Measurements from ENCODE around the gene SSR4.
A peak's percentile ranks its signal among the peaks of the same experiment; 100 is the strongest.

Gene SSR4

DNA sequence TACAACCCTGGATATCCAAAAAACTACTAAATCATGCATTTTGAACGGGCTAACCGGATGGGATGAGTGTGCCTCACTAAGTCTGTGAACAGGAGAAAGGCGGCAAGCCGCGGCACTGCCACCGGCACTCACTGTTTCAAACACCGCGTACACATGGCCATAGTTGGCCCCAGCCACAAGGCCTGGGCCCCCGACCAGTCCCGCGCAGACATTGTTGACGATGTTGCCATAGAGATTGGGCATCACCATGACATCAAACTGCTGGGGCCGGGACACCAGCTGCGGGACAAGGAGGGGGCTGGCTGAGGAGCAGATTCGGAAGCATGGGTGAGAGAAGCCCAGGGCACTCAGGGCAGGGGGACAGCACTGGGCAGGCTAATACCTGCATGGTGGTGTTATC lies 7.8 kb upstream of the SSR4 start:
- no peaks in the 10 kb centered on the region for H3K9me3 ChIP-seq (ENCODE audit: control insufficient read depth in 1 of 2, low read length in 2 of 2)
- H3K36me3 ChIP-seq (ENCODE audit: control insufficient read depth in 1 of 2, insufficient read depth in 2 of 2, low read length in 2 of 2): peaks cover 0 to 30% of the 10 kb centered on the region in 2 donors
- no peak overlapping the region for H3K27ac ChIP-seq (ENCODE audit: low read length)
- no peak overlapping the region for H3K4me3 ChIP-seq (ENCODE audit: low read depth in 1 of 2, low read length in 2 of 2)
- H3K27me3 ChIP-seq (ENCODE audit: low read depth, low read length): no peaks in the 10 kb centered on the region
- peaks cover 0 to 4% of the 10 kb centered on the region in 2 donors for H3K4me1 ChIP-seq (ENCODE audit: control insufficient read depth in 1 of 2, insufficient read depth in 2 of 2, low read length in 2 of 2)

GRCh38 chrX:153789654-153790053 lies 4.8 kb upstream of the SSR4 start:
- H3K4me1 ChIP-seq (ENCODE audit: control insufficient read depth in 1 of 2, insufficient read depth in 2 of 2, low read length in 2 of 2): peaks cover 0 to 20% of the 10 kb centered on the region in 2 donors
- no peak overlapping the region for H3K27ac ChIP-seq (ENCODE audit: low read length)
- H3K9me3 ChIP-seq (ENCODE audit: control insufficient read depth in 1 of 2, low read length in 2 of 2): no peaks in the 10 kb centered on the region
- peaks cover 0 to 30% of the 10 kb centered on the region in 2 donors for H3K36me3 ChIP-seq (ENCODE audit: control insufficient read depth in 1 of 2, insufficient read depth in 2 of 2, low read length in 2 of 2)
- no peaks in the 10 kb centered on the region for H3K27me3 ChIP-seq (ENCODE audit: low read depth, low read length)
- no peak overlapping the region for H3K4me3 ChIP-seq (ENCODE audit: low read depth in 1 of 2, low read length in 2 of 2)

DNA sequence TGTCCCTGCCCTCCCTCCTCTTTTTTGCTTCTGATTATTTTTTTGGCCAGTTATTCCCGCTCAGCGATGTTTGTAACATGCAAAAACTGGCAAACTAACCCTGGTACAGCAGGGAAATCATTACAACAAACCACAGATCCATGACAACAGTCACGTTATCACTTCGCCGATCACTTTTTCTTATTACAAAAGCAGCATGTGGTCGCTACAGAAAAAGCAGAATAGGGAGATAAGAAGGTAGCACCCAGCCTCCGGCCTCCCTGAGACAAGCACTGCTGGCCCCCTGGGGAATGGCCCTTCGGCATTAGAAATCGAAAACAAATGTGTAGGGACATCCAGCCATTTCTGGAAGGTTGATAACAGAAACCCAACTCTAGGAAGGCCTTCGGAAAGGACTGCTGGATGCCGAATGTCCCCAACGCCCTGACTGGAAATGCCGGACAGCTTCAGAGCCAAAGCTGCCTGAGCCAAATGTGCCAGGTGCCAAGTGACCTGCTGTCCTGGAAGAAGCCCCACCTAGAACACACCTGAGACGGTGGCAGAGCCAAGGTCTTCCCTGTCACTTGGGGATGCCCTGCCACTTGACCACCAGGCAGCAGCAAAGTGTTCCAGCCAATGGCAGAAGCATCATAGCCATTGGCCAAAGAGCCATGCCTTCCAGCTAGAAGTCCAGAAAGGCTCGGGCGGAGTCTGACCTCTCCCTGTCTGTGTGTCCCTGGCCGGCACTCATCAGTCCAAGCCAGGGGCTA lies 3.2 kb upstream of the SSR4 start:
- Histone ChIP-seq H3K4me1 (ENCODE audit: control insufficient read depth in 1 of 2, insufficient read depth in 2 of 2, low read length in 2 of 2) (peaks cover 0 to 29% of the 10 kb centered on the region in 2 donors), H3K9me3 (ENCODE audit: control insufficient read depth in 1 of 2, low read length in 2 of 2) (no peaks in the 10 kb centered on the region), H3K4me3 (ENCODE audit: low read depth in 1 of 2, low read length in 2 of 2) (no peak overlapping the region), H3K27me3 (ENCODE audit: low read depth, low read length) (no peaks in the 10 kb centered on the region), H3K27ac (ENCODE audit: low read length) (no peak overlapping the region), H3K36me3 (ENCODE audit: control insufficient read depth in 1 of 2, insufficient read depth in 2 of 2, low read length in 2 of 2) (peaks cover 0 to 21% of the 10 kb centered on the region in 2 donors)

DNA sequence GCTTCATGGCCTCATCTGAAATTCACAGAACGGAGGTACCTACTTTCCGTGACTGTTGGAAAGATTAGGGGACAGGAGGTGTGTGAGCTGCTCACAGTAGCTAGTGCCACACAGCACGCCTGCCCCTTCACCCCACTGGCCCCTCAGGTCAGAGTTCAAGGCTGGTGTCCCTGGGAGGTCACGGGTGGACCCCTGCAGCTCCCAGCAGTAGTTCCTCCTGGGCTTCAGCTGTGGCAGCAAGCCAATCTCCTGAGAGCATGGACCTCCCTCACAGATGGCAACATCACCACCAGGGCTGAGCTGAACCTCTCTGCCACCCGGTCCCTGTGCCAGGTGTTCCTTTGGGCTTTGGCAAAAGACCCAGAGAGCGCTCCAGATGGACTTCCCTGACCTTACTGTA lies 2.1 kb upstream of the SSR4 start:
- no peaks in the 10 kb centered on the region for H3K9me3 ChIP-seq (ENCODE audit: control insufficient read depth in 1 of 2, low read length in 2 of 2)
- peaks cover 0 to 17% of the 10 kb centered on the region in 2 donors for H3K36me3 ChIP-seq (ENCODE audit: control insufficient read depth in 1 of 2, insufficient read depth in 2 of 2, low read length in 2 of 2)
- H3K27ac ChIP-seq (ENCODE audit: low read length): no peak overlapping the region
- peak overlapping the region; percentile 75 to 76 for H3K4me3 ChIP-seq (ENCODE audit: low read depth in 1 of 2, low read length in 2 of 2)
- peaks cover 0 to 26% of the 10 kb centered on the region in 2 donors for H3K4me1 ChIP-seq (ENCODE audit: control insufficient read depth in 1 of 2, insufficient read depth in 2 of 2, low read length in 2 of 2)
- no peaks in the 10 kb centered on the region for H3K27me3 ChIP-seq (ENCODE audit: low read depth, low read length)

DNA sequence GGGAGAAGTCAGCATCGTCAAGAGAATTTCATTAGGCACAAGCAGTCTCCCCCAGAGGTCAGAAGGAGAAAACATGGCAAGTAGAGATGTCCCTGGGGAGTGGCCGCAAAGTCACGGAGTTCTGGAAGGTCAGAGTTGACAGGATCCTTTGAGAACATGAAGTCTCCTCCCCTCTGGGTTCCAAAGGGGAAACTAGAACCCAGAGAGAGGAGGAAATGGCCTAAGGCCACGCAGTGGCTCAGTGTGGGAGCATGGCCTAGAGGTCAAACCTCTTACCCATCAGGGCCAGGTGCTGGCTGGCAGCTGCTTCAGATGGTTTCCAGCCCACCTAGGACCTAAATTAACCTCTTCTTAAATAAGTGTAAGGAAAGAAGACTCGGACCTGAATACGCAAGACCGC lies 1.2 kb upstream of the SSR4 start:
- Histone ChIP-seq H3K9me3 (ENCODE audit: control insufficient read depth in 1 of 2, low read length in 2 of 2) (no peaks in the 10 kb centered on the region), H3K36me3 (ENCODE audit: control insufficient read depth in 1 of 2, insufficient read depth in 2 of 2, low read length in 2 of 2) (peaks cover 0 to 13% of the 10 kb centered on the region in 2 donors), H3K27me3 (ENCODE audit: low read depth, low read length) (no peaks in the 10 kb centered on the region), H3K27ac (ENCODE audit: low read length) (peak overlapping the region; percentile 84), H3K4me3 (ENCODE audit: low read depth in 1 of 2, low read length in 2 of 2) (peak overlapping the region; percentile 75 to 76), H3K4me1 (ENCODE audit: control insufficient read depth in 1 of 2, insufficient read depth in 2 of 2, low read length in 2 of 2) (peaks cover 0 to 26% of the 10 kb centered on the region in 2 donors)

DNA sequence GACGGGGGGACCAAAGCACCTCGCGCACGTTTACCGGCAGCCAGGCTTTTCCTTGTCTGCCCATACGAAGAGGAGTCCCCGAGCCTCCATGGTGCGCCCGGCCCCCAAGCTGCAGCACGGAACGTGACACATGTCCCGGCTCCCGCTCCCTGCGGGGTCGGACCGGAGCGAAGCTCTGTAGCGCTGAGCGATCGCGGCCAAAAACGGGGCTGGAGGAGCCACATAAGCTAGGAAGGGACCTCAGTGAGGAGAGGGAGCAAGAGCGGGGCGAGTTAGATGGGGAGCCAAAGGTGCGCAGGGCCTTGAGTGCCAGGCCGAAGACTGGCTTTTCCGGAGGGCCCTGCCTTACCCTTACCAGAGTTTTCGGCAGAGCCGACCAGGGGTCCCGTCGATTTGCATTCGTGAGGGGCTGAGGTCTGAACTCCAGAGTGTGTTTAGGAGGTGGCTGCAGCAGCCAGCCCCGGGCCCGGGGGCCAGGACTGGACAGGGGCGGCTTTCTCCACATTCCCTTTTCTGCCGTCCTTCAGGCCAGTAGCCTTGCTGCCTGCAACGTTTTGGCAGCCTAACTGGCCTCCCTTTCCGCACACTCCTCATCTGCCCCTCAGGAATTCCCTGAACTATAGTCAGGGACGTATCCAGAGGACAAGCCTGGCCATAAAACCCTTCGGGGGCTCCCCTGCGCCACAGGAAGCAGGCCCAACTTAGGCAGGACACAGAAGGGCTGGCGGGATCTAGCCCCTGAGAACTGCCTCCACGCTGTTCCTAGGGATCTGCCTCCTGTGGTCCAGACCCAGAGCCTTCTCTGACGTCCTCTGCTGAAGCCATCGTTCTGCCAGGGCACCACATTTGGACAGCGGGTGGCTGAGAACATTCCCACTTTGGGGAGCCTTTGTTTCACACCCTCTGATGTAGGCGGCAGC lies 689 bp downstream of the SSR4 start:
- Histone ChIP-seq H3K9me3 (ENCODE audit: control insufficient read depth in 1 of 2, low read length in 2 of 2) (no peaks in the 10 kb centered on the region), H3K27me3 (ENCODE audit: low read depth, low read length) (no peaks in the 10 kb centered on the region), H3K4me1 (ENCODE audit: control insufficient read depth in 1 of 2, insufficient read depth in 2 of 2, low read length in 2 of 2) (peaks cover 0 to 26% of the 10 kb centered on the region in 2 donors)

GRCh38 chrX:153797415-153798015 lies 3.0 kb downstream of the SSR4 start:
- H3K4me1 ChIP-seq (ENCODE audit: control insufficient read depth in 1 of 2, insufficient read depth in 2 of 2, low read length in 2 of 2): peaks cover 0 to 19% of the 10 kb centered on the region in 2 donors
- peaks cover 0 to 9% of the 10 kb centered on the region in 2 donors for H3K36me3 ChIP-seq (ENCODE audit: control insufficient read depth in 1 of 2, insufficient read depth in 2 of 2, low read length in 2 of 2)
- no peaks in the 10 kb centered on the region for H3K27me3 ChIP-seq (ENCODE audit: low read depth, low read length)
- no peaks in the 10 kb centered on the region for H3K9me3 ChIP-seq (ENCODE audit: control insufficient read depth in 1 of 2, low read length in 2 of 2)
- no peak overlapping the region for H3K4me3 ChIP-seq (ENCODE audit: low read depth in 1 of 2, low read length in 2 of 2)
- H3K27ac ChIP-seq (ENCODE audit: low read length): no peak overlapping the region

More for the DNA sequence above, 689 bp downstream of the SSR4 start:
- Histone ChIP-seq H3K4me3 (ENCODE audit: low read depth in 1 of 2, low read length in 2 of 2) (peak overlapping the region; percentile 75 to 76), H3K27ac (ENCODE audit: low read length) (peak overlapping the region; percentile 56), H3K36me3 (ENCODE audit: control insufficient read depth in 1 of 2, insufficient read depth in 2 of 2, low read length in 2 of 2) (peaks cover 0 to 9% of the 10 kb centered on the region in 2 donors)

DNA sequence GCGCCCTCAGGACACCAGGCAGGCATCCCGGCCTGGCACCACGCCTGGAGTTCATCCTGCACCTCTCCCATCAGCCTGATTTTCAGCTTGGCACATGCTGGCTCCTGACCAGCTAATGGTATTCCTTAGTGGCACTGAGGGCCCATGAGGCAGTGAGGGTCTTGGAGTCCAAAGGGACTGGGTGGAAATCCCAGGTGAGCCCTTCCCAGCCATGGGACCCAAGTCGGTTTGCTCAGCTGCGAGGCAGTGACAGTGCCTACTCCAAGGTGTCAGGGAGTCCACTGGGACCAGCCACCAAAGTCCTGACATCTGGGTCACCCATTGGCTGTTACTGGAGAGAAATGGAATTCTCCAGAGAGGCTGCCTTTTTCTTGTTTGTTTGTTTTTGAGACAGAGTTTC lies 4.9 kb downstream of the SSR4 start:
- no peaks in the 10 kb centered on the region for H3K27me3 ChIP-seq (ENCODE audit: low read depth, low read length)
- H3K36me3 ChIP-seq (ENCODE audit: control insufficient read depth in 1 of 2, insufficient read depth in 2 of 2, low read length in 2 of 2): peaks cover 0 to 9% of the 10 kb centered on the region in 2 donors
- no peak overlapping the region for H3K4me3 ChIP-seq (ENCODE audit: low read depth in 1 of 2, low read length in 2 of 2)
- no peaks in the 10 kb centered on the region for H3K9me3 ChIP-seq (ENCODE audit: control insufficient read depth in 1 of 2, low read length in 2 of 2)
- H3K27ac ChIP-seq (ENCODE audit: low read length): no peak overlapping the region
- H3K4me1 ChIP-seq (ENCODE audit: control insufficient read depth in 1 of 2, insufficient read depth in 2 of 2, low read length in 2 of 2): peaks cover 0 to 10% of the 10 kb centered on the region in 2 donors

- H3K27ac ChIP-seq (ENCODE audit: low read length): no peak overlapping the region
- peaks cover 0 to 9% of the 10 kb centered on the region in 2 donors for H3K36me3 ChIP-seq (ENCODE audit: control insufficient read depth in 1 of 2, insufficient read depth in 2 of 2, low read length in 2 of 2)
- peaks cover 0 to 9% of the 10 kb centered on the region in 2 donors for H3K4me1 ChIP-seq (ENCODE audit: control insufficient read depth in 1 of 2, insufficient read depth in 2 of 2, low read length in 2 of 2)
- H3K27me3 ChIP-seq (ENCODE audit: low read depth, low read length): no peaks in the 10 kb centered on the region
- H3K9me3 ChIP-seq (ENCODE audit: control insufficient read depth in 1 of 2, low read length in 2 of 2): no peaks in the 10 kb centered on the region
- H3K4me3 ChIP-seq (ENCODE audit: low read depth in 1 of 2, low read length in 2 of 2): no peak overlapping the region
These were observed 5.8 kb downstream of the SSR4 start for GRCh38 chrX:153800177-153800722.

GRCh38 chrX:153800746-153801145 lies 6.3 kb downstream of the SSR4 start:
- H3K27ac ChIP-seq (ENCODE audit: low read length): no peak overlapping the region
- H3K36me3 ChIP-seq (ENCODE audit: control insufficient read depth in 1 of 2, insufficient read depth in 2 of 2, low read length in 2 of 2): peaks cover 0 to 9% of the 10 kb centered on the region in 2 donors
- peaks cover 0 to 4% of the 10 kb centered on the region in 2 donors for H3K4me1 ChIP-seq (ENCODE audit: control insufficient read depth in 1 of 2, insufficient read depth in 2 of 2, low read length in 2 of 2)
- no peaks in the 10 kb centered on the region for H3K9me3 ChIP-seq (ENCODE audit: control insufficient read depth in 1 of 2, low read length in 2 of 2)
- H3K27me3 ChIP-seq (ENCODE audit: low read depth, low read length): no peaks in the 10 kb centered on the region
- no peak overlapping the region for H3K4me3 ChIP-seq (ENCODE audit: low read depth in 1 of 2, low read length in 2 of 2)

GRCh38 chrX:153801669-153802068 lies 7.2 kb downstream of the SSR4 start:
- Histone ChIP-seq H3K4me3 (ENCODE audit: low read depth in 1 of 2, low read length in 2 of 2) (no peak overlapping the region), H3K27me3 (ENCODE audit: low read depth, low read length) (no peaks in the 10 kb centered on the region), H3K4me1 (ENCODE audit: control insufficient read depth in 1 of 2, insufficient read depth in 2 of 2, low read length in 2 of 2) (no peaks in the 10 kb centered on the region), H3K27ac (ENCODE audit: low read length) (no peak overlapping the region), H3K9me3 (ENCODE audit: control insufficient read depth in 1 of 2, low read length in 2 of 2) (no peaks in the 10 kb centered on the region), H3K36me3 (ENCODE audit: control insufficient read depth in 1 of 2, insufficient read depth in 2 of 2, low read length in 2 of 2) (peaks cover 0 to 9% of the 10 kb centered on the region in 2 donors)

Data from muscle layer of duodenum (tissue), 2 donors.